ENCODE data around the gene OCIAD1.
"Not testable (repeated sequence)": the region's sequence is repeated elsewhere in the genome, so short reads cannot be mapped to it uniquely, and the experiment has no call there.

OCIAD1 gene

GRCh38 chr4:48827622-48828021 is 3.3 kb upstream of the OCIAD1 start:
- DNase-seq: no peak

GRCh38 chr4:48831532-48832030 is 693 bp downstream of the OCIAD1 start:
- no peak for DNase-seq

- DNase-seq: no peak
Observed at GRCh38 chr4:48832571-48832970, 1.7 kb downstream of the OCIAD1 start.

- no peak for DNase-seq
Observed at GRCh38 chr4:48836658-48837057, 5.8 kb downstream of the OCIAD1 start.

DNA sequence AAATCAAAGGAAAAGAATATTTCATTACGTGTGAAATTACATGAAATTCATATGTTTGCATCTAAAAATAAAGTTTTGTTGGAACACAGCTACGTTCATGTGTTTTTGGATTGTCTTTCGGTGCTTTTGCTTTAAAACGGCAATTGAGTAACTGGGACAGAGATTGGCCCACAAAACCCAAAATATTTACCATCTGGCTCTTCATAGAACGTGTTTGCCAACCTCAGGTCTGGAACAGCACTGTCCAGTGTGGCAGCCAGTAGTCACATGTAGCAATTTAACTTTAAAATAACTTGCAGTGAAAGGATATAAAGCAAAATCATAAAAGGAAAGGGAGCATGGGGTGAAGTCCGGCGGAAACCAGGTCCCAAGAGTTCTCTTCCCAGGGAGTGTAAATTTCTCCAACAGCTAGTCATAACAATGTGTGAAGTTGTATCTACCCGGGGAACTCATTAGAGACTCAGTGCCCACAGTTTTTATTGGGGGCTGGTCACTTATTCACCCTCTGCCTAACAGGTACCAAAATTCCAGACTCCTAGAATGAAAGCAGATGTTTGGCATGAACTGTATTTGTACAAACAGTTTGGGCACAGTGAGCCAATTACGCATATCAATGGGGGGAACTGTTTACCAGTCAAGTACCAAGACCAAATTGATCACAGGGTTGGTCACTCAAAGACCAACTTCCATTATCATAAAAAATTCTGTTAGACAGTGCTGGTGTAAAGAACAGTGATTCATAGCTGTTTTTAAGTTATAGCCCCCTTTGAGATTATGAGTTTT is 10.3 kb downstream of the OCIAD1 start:
- DNase-seq: no peak

GRCh38 chr4:48844843-48845242 is 14.0 kb downstream of the OCIAD1 start:
- no peak for DNase-seq

DNA sequence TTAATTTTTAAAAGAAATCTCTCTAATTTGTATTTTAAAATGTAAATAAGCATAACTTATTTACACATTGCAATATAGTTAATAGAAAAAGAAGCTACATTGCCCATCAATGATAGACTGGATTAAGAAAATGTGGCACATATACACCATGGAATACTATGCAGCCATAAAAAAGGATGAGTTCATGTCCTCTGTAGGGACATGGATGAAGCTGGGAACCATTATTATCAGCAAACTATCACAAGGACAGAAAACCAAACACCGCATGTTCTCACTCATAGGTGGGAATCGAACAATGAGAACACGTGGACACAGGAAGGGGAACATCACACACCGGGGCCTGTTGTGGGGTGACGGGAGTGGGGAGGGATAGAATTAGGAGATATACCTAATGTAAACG is 17.9 kb downstream of the OCIAD1 start:
- DNase-seq: not testable (repeated sequence)

DNA sequence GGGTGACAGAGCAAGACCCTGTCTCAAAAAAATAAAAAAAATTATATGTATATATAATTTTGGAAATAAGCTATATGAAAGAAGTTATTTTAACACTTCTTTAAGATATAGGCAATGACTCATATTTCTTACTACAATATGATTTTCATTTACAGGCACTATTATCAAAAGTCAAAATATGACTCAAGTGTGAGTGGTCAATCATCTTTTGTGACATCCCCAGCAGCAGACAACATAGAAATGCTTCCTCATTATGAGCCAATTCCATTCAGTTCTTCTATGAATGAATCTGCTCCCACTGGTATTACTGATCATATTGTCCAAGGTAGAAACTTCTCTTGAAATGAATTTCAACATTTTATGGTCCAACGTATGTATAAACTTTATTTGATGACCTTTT is 20.8 kb downstream of the OCIAD1 start:
- no peak for DNase-seq

GRCh38 chr4:48853604-48854394 is 22.9 kb downstream of the OCIAD1 start:
- DNase-seq: no peak

- DNase-seq: no peak
Observed at GRCh38 chr4:48854395-48854683, 23.5 kb downstream of the OCIAD1 start.

DNA sequence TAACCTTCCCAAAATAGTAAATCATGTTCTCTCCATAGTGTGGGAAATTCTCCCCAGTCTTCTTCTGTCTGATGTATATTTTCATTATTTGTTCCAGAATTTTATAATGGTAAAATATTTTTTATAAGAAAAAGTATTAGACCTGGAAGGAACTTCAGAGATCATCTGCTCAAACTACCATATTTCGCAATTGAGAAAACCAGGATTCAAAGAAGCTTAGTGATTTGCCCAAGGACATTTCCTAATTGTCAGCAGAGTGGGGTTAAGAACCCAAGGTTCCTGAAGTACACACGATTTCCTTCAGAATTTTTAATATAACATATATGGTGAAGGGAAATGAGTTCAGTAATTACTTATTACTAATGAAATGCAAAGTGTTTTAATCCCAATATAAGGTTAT is 24.1 kb downstream of the OCIAD1 start:
- no peak for DNase-seq

DNA sequence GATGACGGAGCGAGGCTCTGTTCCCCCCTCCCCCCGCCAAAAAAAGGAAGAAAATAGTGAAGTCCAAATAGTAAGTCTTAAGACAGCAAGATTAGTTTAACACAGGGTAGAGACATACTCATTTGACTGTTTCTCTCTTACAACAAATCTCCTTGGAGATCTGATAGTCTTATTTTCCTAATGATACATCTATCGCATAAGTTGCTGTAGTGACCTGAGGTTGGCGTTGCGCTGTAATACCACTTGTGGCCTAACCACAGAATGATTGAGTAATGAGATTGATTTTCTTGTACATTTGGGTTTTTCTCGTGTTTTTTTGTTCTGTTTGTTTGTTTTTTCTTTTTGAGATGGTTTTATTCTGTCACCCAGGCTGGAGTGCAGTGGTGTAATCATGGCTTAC is 27.2 kb downstream of the OCIAD1 start:
- DNase-seq: no peak

DNA sequence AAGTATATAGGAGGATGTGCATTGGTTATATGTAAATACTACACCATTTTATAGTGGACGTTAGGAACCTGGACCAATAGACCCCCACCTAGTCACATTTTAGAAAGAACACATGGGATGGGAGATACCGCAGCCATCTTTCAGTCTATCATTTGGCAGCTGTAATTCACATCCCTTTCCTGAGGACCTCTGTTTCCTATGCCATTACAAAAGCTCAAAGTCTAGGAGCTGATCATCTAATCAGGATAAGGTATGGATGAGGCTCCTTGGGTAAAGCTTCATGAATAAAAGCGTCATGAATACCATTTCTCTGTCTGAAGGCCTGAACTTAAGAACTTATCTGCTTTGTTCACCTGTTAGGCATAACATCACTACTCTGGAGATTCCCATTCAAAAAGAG is 31.1 kb downstream of the OCIAD1 start:
- DNase-seq: no peak

DNA sequence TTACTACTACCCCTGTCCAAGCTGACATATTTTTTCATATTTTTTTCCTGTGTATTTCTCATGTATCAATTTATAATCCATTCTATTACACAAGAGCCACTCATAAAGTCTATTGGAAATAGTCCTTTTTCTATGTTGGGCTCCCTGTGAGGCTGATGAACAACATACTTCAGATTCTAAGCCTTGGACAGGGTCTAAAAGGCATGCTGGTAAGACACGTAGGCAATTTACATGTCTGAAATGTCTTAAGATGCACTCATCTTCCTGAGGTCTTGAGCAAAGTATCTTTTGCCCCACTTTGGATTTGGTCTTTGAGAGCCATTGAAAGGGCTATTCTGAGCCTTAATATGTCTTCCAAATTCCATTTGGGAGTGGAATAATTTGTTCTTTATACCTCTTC is 31.8 kb downstream of the OCIAD1 start:
- no peak for DNase-seq

- no peak for DNase-seq
Observed at GRCh38 chr4:48863728-48864127, 32.8 kb downstream of the OCIAD1 start.

DNA sequence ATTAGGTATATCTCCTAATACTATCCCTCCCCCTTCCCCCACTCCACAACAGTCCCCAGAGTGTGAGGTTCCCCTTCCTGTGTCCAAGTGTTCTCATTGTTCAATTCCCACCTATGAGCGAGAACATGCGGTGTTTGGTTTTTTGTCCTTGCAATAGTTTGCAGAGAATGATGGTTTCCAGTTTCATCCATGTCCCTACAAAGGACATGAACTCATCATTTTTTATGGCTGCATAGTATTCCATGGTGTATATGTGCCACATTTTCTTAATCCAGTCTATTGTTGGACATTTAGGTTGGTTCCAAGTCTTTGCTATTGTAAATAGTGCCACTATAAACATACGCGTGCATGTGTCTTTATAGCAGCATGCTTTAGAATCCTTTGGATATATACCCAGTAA is 33.8 kb downstream of the OCIAD1 start:
- not testable (repeated sequence) for DNase-seq

DNA sequence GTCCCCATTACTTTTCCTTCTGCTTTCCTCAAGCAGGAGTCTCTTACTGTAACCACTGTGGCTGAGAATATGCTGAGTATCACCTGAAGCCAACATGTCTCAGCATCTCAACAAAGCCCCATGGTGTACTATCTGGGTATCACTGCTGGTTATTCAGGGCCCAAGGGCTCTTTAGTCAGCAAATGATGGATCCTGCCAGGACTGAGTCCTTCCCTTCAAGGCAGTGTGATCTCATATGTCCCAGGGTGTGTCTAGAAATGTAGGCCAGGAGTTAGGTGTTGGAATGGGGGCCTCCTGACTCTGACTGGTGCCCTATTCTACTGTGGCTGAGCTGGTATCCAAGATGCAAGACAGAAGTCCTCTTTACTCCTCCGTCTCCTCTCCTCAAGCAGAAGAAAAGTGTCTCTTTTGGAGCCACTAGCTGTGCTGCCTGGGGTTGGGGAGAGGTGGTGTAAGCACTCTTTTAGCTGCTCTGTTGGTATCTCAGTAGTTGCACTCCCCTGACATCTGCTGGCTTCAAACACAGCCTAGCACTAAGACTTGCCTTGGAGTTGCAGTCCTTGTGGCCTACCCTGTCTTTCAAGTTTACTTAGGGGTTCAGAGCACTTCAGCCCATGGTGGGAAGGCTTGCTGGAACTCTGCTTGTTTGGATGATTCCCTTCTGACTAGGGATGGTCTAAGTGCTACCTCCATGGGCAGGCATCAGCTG is 47.1 kb downstream of the OCIAD1 start:
- no peak for DNase-seq

- no peak for DNase-seq
Observed at GRCh38 chr4:48879561-48880442, 48.9 kb downstream of the OCIAD1 start.

GRCh38 chr4:48881646-48882045 is 50.8 kb downstream of the OCIAD1 start:
- DNase-seq: not testable (repeated sequence)

GRCh38 chr4:48889750-48890149 is 58.9 kb downstream of the OCIAD1 start:
- DNase-seq: not testable (repeated sequence)

DNA sequence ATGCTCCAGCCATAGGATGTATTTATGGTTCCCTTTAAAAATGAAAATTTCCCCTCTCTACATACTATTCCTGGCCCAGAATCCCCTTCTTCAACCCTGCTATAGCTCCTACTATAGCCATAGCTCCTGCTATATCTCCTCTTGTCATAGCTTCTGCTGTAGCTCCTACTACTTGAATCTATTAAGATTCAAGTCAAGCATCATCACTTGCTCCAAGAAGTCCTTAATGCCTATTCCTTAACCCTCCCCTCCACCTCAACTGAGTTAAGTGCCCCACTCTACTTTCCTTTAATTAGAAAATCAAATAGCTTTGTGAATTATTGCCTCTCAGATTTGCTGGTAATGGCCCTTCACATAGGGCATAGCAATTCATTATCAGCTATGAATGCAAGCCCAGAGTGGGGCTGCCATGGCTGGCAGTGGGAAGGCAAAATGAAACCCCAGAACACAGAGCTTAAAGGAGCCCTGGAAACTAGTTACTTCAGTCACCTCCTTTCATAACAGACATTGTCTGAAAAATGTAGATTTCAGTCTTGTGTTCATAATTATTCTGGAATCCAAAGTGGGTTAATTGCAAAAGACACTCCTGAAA is 60.2 kb downstream of the OCIAD1 start:
- no peak for DNase-seq

DNA sequence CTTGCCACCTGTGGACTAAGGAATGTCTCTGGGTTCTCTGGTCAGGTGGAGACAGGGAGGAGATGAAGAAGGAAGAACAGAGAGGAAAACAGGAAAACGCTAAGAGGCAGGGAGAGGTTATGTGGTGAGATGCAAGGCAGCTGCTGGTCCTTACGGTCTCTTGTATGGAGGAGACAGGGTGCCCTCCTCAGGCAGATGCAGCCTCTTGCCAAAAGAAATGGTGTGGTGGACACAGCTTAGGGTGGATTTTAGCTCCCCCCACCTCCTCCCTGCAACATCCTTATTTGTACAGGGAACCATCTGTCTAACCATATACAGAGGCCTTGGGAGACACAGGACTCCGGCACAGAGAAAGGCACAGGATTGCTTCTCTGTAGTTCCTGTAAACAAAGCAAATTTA is 66.0 kb downstream of the OCIAD1 start:
- no peak for DNase-seq

Data from activated CD4-positive, alpha-beta T cell treated with anti-CD3 and anti-CD28 coated beads, Interleukin-2, amount 50 U/mL, for 1 hour (primary cell).